ENCODE data around the gene GPR132.

The GPR132 gene

DNA sequence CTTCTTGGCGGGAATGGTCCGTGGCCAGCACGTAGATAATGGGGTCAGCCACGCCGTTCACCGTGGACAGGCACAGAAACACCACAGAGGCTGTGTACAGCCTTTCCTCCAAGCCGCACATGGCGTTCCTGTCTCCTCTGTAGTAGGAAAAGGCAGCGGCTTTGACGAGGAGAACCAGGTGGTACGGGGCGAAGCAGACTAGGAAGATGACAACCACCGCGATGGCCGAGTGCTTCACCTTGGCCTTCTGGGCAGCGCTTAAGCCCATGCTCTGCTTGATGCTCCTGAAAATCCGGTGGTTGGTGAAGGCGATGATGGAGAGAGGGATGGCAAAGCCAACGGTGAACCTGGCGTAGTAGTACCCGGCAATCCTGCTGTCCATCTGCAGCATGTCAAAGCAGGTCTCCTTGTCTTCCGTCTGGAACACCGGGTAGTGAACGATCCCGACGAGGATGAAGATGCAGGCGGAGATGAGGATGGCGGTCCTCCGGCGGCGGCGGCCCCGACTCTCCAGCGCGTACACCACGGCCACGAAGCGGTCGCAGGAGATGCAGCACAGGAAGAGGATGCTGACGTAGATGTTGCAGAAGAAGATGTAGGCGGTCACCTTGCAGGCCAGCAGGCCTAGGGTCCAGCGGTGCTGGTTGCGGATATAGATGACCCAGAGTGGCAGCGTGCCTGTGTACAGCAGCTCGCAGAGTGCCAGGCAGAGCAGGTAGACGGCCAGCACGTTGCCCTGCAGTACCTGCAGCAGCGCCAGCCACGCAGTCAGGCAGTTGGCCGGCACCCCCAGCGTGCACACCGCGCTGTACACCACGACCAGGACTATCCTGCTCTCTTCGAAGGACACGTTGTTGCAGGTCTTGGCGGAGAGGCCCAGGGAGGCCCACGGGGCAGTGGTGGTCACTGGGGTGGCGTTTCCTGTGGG, 13.8 kb downstream of the GPR132 start:
- Histone ChIP-seq H3K36me3 (peaks cover 73 to 97% (median 85%) of the 10 kb centered on the region in 11 experiments), H3K27me3 (no peaks in the 10 kb centered on the region), H3K4me3 (no peak overlapping the region)

DNA sequence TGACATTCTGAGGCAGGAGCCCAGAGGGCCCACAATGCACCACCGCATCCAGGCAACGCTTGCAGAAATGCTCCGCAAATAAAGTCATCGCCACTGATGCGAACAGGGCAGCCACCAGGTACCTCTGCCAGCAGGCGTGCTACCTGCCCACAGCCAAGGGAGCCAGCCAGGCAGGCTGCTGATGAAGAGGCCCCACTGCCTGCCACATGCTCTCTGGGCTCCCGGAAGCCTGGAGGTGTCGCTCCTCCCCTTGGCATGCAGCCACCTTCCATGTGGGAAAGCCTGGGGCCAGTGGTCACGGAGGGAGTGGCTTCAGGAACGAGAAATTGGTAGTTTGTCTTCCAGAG, 14.7 kb downstream of the GPR132 start:
- H3K9ac ChIP-seq, result no peak overlapping the region
- H3K9me3 ChIP-seq (replicated peaks in 1 of 11), result no peaks in the 10 kb centered on the region
- H3K27ac ChIP-seq, result no peak overlapping the region
- no peaks in the 10 kb centered on the region for H3K27me3 ChIP-seq
- no peak overlapping the region for H3K4me3 ChIP-seq
- H3K4me2 ChIP-seq, result no peak overlapping the region
- H4K20me1 ChIP-seq, result peaks cover 23 to 95% (median 77%) of the 10 kb centered on the region in 11 experiments; a peak in 21 of 22 replicates
- TF ChIP-seq Cebpa-rat (IDR thresholded peaks at IDR 0.05), result no peak
- peaks cover 63 to 88% (median 76%) of the 10 kb centered on the region in 11 experiments for H3K36me3 ChIP-seq
- H3K4me1 ChIP-seq, result peaks cover 9 to 20% (median 13%) of the 10 kb centered on the region in 10 experiments; a peak in 19 of 20 replicates

More for the DNA sequence above, 13.8 kb downstream of the GPR132 start:
- Histone ChIP-seq H3K9me3 (replicated peaks in 1 of 11) (no peaks in the 10 kb centered on the region), H3K27ac (no peak overlapping the region), H3K4me1 (peaks cover 3 to 12% (median 6%) of the 10 kb centered on the region in 10 experiments; a peak in 16 of 20 replicates), H3K9ac (no peak overlapping the region), H4K20me1 (peaks cover 23 to 99% (median 82%) of the 10 kb centered on the region in 11 experiments; a peak in 21 of 22 replicates), H3K4me2 (no peak overlapping the region)
- TF ChIP-seq Cebpa-rat (IDR thresholded peaks at IDR 0.05), result no peak

- Histone ChIP-seq H3K4me1 (peaks cover 11 to 25% (median 19%) of the 10 kb centered on the region in 10 experiments), H4K20me1 (peaks cover 23 to 94% (median 71%) of the 10 kb centered on the region in 11 experiments; a peak in 21 of 22 replicates), H3K9me3 (replicated peaks in 1 of 11) (no peaks in the 10 kb centered on the region), H3K27me3 (no peaks in the 10 kb centered on the region), H3K4me3 (no peak overlapping the region), H3K36me3 (peaks cover 58 to 82% (median 70%) of the 10 kb centered on the region in 11 experiments), H3K27ac (no peak overlapping the region), H3K4me2 (no peak overlapping the region), H3K9ac (no peak overlapping the region)
- TF ChIP-seq Cebpa-rat (IDR thresholded peaks at IDR 0.05), result no peak
Observed at GRCh38 chr14:105049753-105050550, 15.3 kb downstream of the GPR132 start.

DNA sequence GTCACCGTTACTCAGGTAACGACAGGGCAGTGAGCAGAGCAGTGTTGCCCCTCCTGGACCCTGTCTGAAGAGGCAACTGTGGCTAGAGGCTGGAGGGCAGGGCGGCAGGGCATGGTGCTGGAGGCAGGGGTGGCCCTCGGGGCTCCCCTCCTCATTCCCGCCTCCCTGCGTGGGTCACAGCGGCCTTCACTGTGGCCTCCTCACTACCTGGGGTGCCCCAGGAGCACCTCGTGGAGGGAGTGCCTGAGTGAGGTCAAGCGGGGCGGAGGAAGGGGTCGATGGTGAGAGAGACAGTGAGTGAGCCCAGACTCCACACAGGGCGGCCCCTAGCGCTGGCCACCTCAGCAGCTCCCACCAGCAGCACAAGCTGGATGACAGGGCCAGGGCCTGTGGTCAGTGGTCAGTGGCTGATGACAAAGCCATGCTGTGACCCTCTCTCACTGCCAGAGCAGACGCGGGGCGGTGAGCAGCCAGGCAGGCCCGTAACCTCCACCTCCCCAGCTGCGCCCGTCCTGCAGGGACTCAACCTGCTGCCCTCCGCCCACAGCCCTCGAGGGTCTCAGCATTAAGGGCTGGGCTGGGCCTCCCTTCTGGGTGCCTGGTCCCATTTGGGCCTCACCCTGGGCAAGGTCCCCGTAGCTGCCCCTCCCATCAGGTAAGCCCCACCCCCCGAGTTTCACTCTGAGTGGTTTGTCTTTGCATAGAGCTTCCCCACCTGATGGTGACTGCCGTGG, 17.8 kb downstream of the GPR132 start:
- no peak for TF ChIP-seq Cebpa-rat (IDR thresholded peaks at IDR 0.05)
- Histone ChIP-seq H3K27me3 (peaks cover 0 to under 1% (median 0%) of the 10 kb centered on the region in 11 experiments; a peak in 1 of 22 replicates), H3K27ac (0 out of 22 replicates have a peak overlapping the region, but pooled peaks of 1 of the 11 experiments have one; percentile 39), H3K4me2 (peak overlapping the region in 1 of 11 experiments; percentile 68; a peak in 1 of 22 replicates), H3K9me3 (replicated peaks in 1 of 11) (no peaks in the 10 kb centered on the region), H3K9ac (peak overlapping the region in 3 of 11 experiments; percentile 7 to 40 (median 19); a peak in 1 of 22 replicates), H4K20me1 (peaks cover 17 to 90% (median 58%) of the 10 kb centered on the region in 11 experiments; a peak in 21 of 22 replicates), H3K4me1 (peaks cover 36 to 50% (median 42%) of the 10 kb centered on the region in 10 experiments), H3K4me3 (no peak overlapping the region), H3K36me3 (peaks cover 39 to 57% (median 46%) of the 10 kb centered on the region in 11 experiments)

DNA sequence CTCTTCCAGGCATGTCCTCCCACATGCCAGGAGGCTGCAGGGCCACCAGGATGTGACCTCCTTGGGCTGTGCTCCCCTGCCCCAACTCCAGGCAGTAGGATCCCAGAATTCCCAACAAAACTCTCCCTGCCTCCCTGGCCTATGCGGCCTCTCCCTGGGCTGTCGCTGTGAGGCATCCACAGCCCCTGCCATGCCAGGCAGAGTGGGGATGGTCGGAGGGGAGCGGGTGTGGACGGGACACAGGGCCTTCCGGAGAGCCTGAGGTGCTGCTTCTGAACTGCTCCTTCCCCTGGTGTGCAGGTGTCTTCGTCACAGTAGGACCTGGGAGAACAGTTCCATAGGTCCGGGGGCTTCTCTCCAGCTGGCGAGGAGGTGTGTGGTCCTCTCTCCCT, 18.3 kb downstream of the GPR132 start:
- H4K20me1 ChIP-seq, result peaks cover 17 to 87% (median 54%) of the 10 kb centered on the region in 11 experiments; a peak in 21 of 22 replicates
- no peak for TF ChIP-seq Cebpa-rat (IDR thresholded peaks at IDR 0.05)

DNA sequence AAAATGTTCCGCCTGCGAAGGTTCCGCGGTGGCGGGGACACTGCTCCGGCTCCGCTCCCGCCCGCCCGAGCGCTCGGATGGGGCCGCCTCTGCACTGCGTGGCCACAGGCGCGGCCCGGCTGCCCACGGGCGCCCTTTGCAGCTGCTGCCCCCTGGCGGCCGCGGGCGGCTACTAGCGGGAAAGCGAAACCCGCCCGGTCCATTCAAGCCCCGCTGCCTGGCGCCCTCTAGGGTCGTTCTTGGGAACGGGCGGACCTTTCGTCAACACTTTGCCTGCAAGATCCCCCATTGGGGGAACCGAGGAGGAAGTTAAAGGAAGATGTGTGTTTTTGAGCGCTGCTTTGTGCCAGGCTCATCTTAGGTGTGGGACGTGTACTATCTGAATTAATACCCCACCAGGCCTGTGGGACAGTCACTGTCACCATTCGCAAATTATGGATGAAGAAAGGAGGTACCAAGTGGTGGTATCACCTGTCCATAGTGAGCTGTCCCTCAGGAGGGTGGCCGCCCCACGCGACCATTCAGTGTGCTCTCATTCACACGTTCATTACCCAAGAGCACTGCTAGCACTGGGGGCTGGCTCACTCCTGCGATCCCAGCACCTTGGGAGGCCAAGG, 19.4 kb downstream of the GPR132 start:
- peak overlapping the region in 5 of 11 experiments; percentile 0 to 50 (median 13); a peak in 5 of 22 replicates for H3K27ac ChIP-seq
- TF ChIP-seq Cebpa-rat (IDR thresholded peaks at IDR 0.05), result no peak
- H3K36me3 ChIP-seq, result peaks cover 22 to 41% (median 31%) of the 10 kb centered on the region in 11 experiments
- H3K4me1 ChIP-seq, result peaks cover 47 to 63% (median 51%) of the 10 kb centered on the region in 10 experiments
- no peaks in the 10 kb centered on the region for H3K9me3 ChIP-seq (replicated peaks in 1 of 11)
- peaks cover 12 to 76% (median 43%) of the 10 kb centered on the region in 11 experiments; a peak in 20 of 22 replicates for H4K20me1 ChIP-seq
- peak overlapping the region; percentile 53 to 75 (median 67) for H3K4me2 ChIP-seq
- peaks cover 0 to 5% (median 0%) of the 10 kb centered on the region in 11 experiments; a peak in 1 of 22 replicates for H3K27me3 ChIP-seq
- H3K4me3 ChIP-seq, result no peak overlapping the region
- peak overlapping the region in 7 of 11 experiments; percentile 2 to 58 (median 33); a peak in 7 of 22 replicates for H3K9ac ChIP-seq

More for the DNA sequence above, 18.3 kb downstream of the GPR132 start:
- H3K4me2 ChIP-seq, result peak overlapping the region in 7 of 11 experiments; percentile 18 to 70 (median 56); a peak in 5 of 22 replicates
- peak overlapping the region in 1 of 11 experiments; percentile 39; a peak in 1 of 22 replicates for H3K27ac ChIP-seq
- H3K4me1 ChIP-seq, result peaks cover 41 to 56% (median 48%) of the 10 kb centered on the region in 10 experiments
- no peak overlapping the region for H3K4me3 ChIP-seq
- H3K27me3 ChIP-seq, result peaks cover 0 to 5% (median 0%) of the 10 kb centered on the region in 11 experiments; a peak in 1 of 22 replicates
- peak overlapping the region in 7 of 11 experiments; percentile 2 to 58 (median 19); a peak in 6 of 22 replicates for H3K9ac ChIP-seq
- no peaks in the 10 kb centered on the region for H3K9me3 ChIP-seq (replicated peaks in 1 of 11)
- peaks cover 33 to 51% (median 42%) of the 10 kb centered on the region in 11 experiments for H3K36me3 ChIP-seq

DNA sequence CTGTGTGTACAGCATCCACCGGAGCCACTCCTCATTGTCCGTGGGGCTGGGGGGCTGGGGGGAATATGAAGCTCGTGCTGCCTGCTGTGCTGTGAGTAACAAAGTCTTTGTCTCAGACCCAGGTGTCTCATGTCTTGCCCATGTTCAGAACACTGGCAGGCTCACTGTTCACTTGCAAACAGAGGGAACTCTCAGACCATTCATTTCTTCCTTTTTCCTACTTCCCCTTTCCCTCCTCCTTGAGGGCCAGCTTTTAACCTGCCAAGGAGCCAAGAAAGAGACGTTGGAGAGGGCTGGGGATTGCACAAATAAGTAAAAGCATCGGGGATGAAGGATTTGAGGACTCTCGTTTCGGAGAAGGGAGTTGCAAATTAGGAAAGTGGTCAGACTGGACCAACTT, 21.6 kb downstream of the GPR132 start:
- Histone ChIP-seq H3K4me1 (peaks cover 47 to 63% (median 51%) of the 10 kb centered on the region in 10 experiments), H3K27me3 (peaks cover 0 to 5% (median 0%) of the 10 kb centered on the region in 11 experiments; a peak in 1 of 22 replicates), H3K9me3 (replicated peaks in 1 of 11) (no peaks in the 10 kb centered on the region), H3K27ac (no peak overlapping the region), H3K9ac (no peak overlapping the region), H4K20me1 (peaks cover 0 to 55% (median 23%) of the 10 kb centered on the region in 11 experiments; a peak in 16 of 22 replicates), H3K4me3 (no peak overlapping the region), H3K36me3 (peaks cover under 1 to 19% (median 9%) of the 10 kb centered on the region in 11 experiments; a peak in 12 of 22 replicates), H3K4me2 (peak overlapping the region in 9 of 11 experiments; percentile 3 to 85 (median 69); a peak in 12 of 22 replicates)
- TF ChIP-seq Cebpa-rat (IDR thresholded peaks at IDR 0.05), result no peak
